PC-3 (cell line): ENCODE measurements around the gene AFMID. TPM values are rescaled to one million over a fixed set of nuclear protein-coding genes. Genes with fewer than 3 reads are reported as not detected.

ENCODE experiments used
- ATAC-seq: fragments of 200-7000 bp; cut with Tn5 transposase; 2 replicates; pipeline ENCODE4 v1.9.1; 2020; ENCODE audit warnings: mild to moderate bottlenecking, moderate library complexity
- BruUV-seq: library from RNA; stranded (reverse); fragments of 400-500 nt; replicated peaks from 2 replicates; lab custom pipeline; 2021; lab: Mats Ljungman, UMichigan
- CTCF ChIA-PET: fragments of 300-600 bp; sonication (Branson Sonifier 250); formaldehyde crosslinking; loops from one replicate; lab custom pipeline; 2022; ENCODE audit warnings: antibody characterized with exemption; lab: Charles Lee
- POLR2A ChIA-PET: fragments of 300-600 bp; sonication (Branson Sonifier 250); formaldehyde crosslinking; loops from one replicate; lab custom pipeline; 2022; ENCODE audit warnings: antibody characterized with exemption; ENCODE audit not compliant: unreplicated experiment; lab: Charles Lee
- DNase-seq: peaks from one replicate; pipeline ENCODE4 v3.0.0-alpha.2; 2015
- H2AFZ ChIP-seq: fragments of 300-600 bp; sonication (generic); 2 replicates; pipeline ENCODE4 v1.6.0; 2016; ENCODE audit warnings: antibody characterized with exemption, low read length
- H3F3A ChIP-seq: fragments of 300-600 bp; sonication (generic); one replicate; pipeline ENCODE4 v1.6.0; 2017; ENCODE audit warnings: antibody characterized with exemption, low read length, control low read depth, mild to moderate bottlenecking; ENCODE audit not compliant: unreplicated experiment
- H3K27ac ChIP-seq: fragments of 300-600 bp; sonication (generic); 2 replicates; pipeline ENCODE4 v1.5.1; 2016; ENCODE audit warnings: mild to moderate bottlenecking, low read length
- H3K27me3 ChIP-seq: fragments of 300-600 bp; sonication (generic); 2 replicates; pipeline ENCODE4 v1.6.1; 2016; ENCODE audit warnings: low read length, mixed read lengths
- H3K36me3 ChIP-seq: fragments of 300-600 bp; sonication (generic); 2 replicates; pipeline ENCODE4 v1.6.1; 2016; ENCODE audit warnings: low read depth, mixed run types, low read length, mixed read lengths
- H3K4me1 ChIP-seq: fragments of 300-600 bp; sonication (generic); 2 replicates; pipeline ENCODE4 v1.5.1; 2016; ENCODE audit warnings: low read length; ENCODE audit not compliant: insufficient read depth
- H3K4me2 ChIP-seq: fragments of 300-600 bp; sonication (generic); 2 replicates; pipeline ENCODE4 v1.6.0; 2016; ENCODE audit warnings: low read length
- H3K4me3 ChIP-seq: fragments of 300-600 bp; sonication (generic); 2 replicates; pipeline ENCODE4 v1.5.1; 2016; ENCODE audit warnings: mild to moderate bottlenecking, low read length, mixed read lengths
- H3K79me2 ChIP-seq: fragments of 300-600 bp; sonication (generic); 2 replicates; pipeline ENCODE4 v1.6.1; 2017; ENCODE audit warnings: low read length, mixed read lengths
- H3K9ac ChIP-seq: fragments of 300-600 bp; sonication (generic); 2 replicates; pipeline ENCODE4 v1.6.0; 2016; ENCODE audit warnings: mild to moderate bottlenecking, low read length
- H3K9me2 ChIP-seq: fragments of 300-600 bp; sonication (generic); replicated peaks from 2 replicates; pipeline ENCODE4 v1.6.1; 2016; ENCODE audit warnings: mixed run types, low read length, mixed read lengths
- H3K9me3 ChIP-seq: fragments of 300-600 bp; sonication (generic); 2 replicates; pipeline ENCODE4 v1.6.1; 2016; ENCODE audit warnings: low read length, mixed read lengths
- H4K20me1 ChIP-seq: fragments of 300-600 bp; sonication (generic); 2 replicates; pipeline ENCODE4 v1.6.1; 2016; ENCODE audit warnings: low read length, mixed read lengths
- CTCF ChIP-seq: fragments of 300-600 bp; sonication (generic); conservative IDR thresholded peaks from 2 replicates; pipeline ENCODE4 v1.5.1; 2017; ENCODE audit warnings: antibody characterized with exemption, low read depth, mild to moderate bottlenecking, low read length
- EZH2 ChIP-seq: fragments of 300-600 bp; sonication (generic); IDR thresholded peaks from one replicate; pipeline ENCODE4 v1.6.1; 2017; ENCODE audit warnings: antibody characterized with exemption, mild to moderate bottlenecking, low read length; ENCODE audit not compliant: unreplicated experiment
- EZH2phosphoT487 ChIP-seq: fragments of 300-600 bp; sonication (generic); IDR thresholded peaks from 2 replicates; pipeline ENCODE4 v1.6.1; 2018; ENCODE audit warnings: mild to moderate bottlenecking, antibody characterized with exemption, low read length, borderline replicate concordance
- intact Hi-C: fragments of 100-400 bp; cut with micrococcal nuclease; formaldehyde crosslinking; loops from 2 replicates; pipeline ENCODE4 v1.9.0; 2023
- total RNA-seq: library from RNA; depleted of rRNA; stranded (reverse); fragments of >200 nt; gene quantifications from 2 replicates; pipeline ENCODE4 v1.2.3, GENCODE V29; 2014

AFMID gene
- total RNA-seq, 1 experiment from 2014 or later: 58.9 TPM

- CTCF ChIA-PET: interaction anchor here (0.6 kb wide), 2 partner anchors 10 to 1591 kb away, joined by 3 read pairs; no protein-coding TSS in a partner anchor
- Histone ChIP-seq H3K27ac (0 out of 2 replicates have a peak overlapping the region, but pooled peaks have one; percentile 4), H3K4me1 (peaks cover 10% of the 10 kb centered on the region), H3K4me3 (no peak overlapping the region), H3F3A (no peaks in the 10 kb centered on the region), H3K27me3 (no peaks in the 10 kb centered on the region), H2AFZ (peak overlapping the region; percentile 11; the same call in 1 of the 2 replicates), H3K9me3 (no peaks in the 10 kb centered on the region), H3K9ac (no peak overlapping the region), H3K36me3 (no peaks in the 10 kb centered on the region), H3K79me2 (no peaks in the 10 kb centered on the region), H4K20me1 (no peaks in the 10 kb centered on the region), H3K9me2 (no peaks in the 10 kb centered on the region), H3K4me2 (peak overlapping the region; percentile 1; the same call in 1 of the 2 replicates)
- ATAC-seq: peak; percentile 72
- POLR2A ChIA-PET: no interaction called here
- BruUV-seq: no TSS peak
- intact Hi-C loops: no loop called here
- peak; percentile 62 for DNase-seq
- TF ChIP-seq EZH2: no peak
- no peak for TF ChIP-seq CTCF
- no peak for TF ChIP-seq EZH2phosphoT487
Measured at GRCh38 chr17:78151514-78152008, 35.6 kb upstream of the AFMID start.

GRCh38 chr17:78154903-78155811, 32.0 kb upstream of the AFMID start:
- Histone ChIP-seq H3K27ac (no peak overlapping the region), H3K4me2 (no peak overlapping the region), H3K27me3 (no peaks in the 10 kb centered on the region), H3F3A (no peaks in the 10 kb centered on the region), H3K9me3 (no peaks in the 10 kb centered on the region), H3K79me2 (no peaks in the 10 kb centered on the region), H3K4me1 (peaks cover 19% of the 10 kb centered on the region), H4K20me1 (no peaks in the 10 kb centered on the region), H3K36me3 (no peaks in the 10 kb centered on the region), H3K4me3 (no peak overlapping the region), H3K9me2 (no peaks in the 10 kb centered on the region), H3K9ac (no peak overlapping the region), H2AFZ (no peak overlapping the region)
- TF ChIP-seq EZH2: no peak
- no peak for TF ChIP-seq CTCF
- no peak for TF ChIP-seq EZH2phosphoT487
- no peak for ATAC-seq
- ChIA-PET POLR2A (no interaction called here), CTCF (no interaction called here)
- DNase-seq: no peak
- BruUV-seq: no TSS peak
- intact Hi-C loops: no loop called here
